ENCODE measurements around the gene MYCBP.
"Not testable (repeated sequence)": the region's sequence is repeated elsewhere in the genome, so short reads cannot be mapped to it uniquely, and the experiment has no call there.

The MYCBP gene

GRCh38 chr1:38865112-38865715, 7.9 kb downstream of the MYCBP start:
- DNase-seq = no peak

GRCh38 chr1:38860454-38860795, 12.7 kb downstream of the MYCBP start:
- DNase-seq = no peak

GRCh38 chr1:38859561-38860453, 13.3 kb downstream of the MYCBP start, which contains the start of gene RRAGC:
RRAGC (minus strand) TSS chr1:38859772; CDS start chr1:38859646, 126 bp downstream.
- DNase-seq = peak; percentile 98

GRCh38 chr1:38858833-38859560, 14.2 kb downstream of the MYCBP start:
- DNase-seq = peak; percentile 46

- no peak for DNase-seq
Measured at GRCh38 chr1:38852780-38853179, 20.4 kb downstream of the MYCBP start.

GRCh38 chr1:38848071-38848470, 25.1 kb downstream of the MYCBP start:
- DNase-seq = no peak

- no peak for DNase-seq
Measured at GRCh38 chr1:38846210-38846609, 26.9 kb downstream of the MYCBP start.

DNA sequence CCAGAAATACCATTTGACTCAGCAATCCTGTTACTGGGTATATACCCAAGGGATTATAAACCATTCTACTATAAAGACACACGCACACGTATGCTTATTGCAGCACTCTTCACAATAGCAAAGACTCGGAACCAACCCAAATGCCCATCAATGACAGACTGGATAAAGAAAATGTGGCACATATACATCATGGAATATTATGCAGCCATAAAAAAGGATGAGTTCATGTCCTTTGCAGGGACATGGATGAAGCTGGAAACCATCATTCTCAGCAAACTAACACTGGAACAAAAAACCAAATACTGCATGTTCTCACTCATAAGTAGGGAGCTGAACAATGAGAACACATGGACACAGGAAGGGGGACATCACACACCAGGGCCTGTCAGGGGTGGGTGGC, 28.1 kb downstream of the MYCBP start:
- DNase-seq = not testable (repeated sequence)

GRCh38 chr1:38840281-38840680, 32.9 kb downstream of the MYCBP start:
- DNase-seq = no peak

DNA sequence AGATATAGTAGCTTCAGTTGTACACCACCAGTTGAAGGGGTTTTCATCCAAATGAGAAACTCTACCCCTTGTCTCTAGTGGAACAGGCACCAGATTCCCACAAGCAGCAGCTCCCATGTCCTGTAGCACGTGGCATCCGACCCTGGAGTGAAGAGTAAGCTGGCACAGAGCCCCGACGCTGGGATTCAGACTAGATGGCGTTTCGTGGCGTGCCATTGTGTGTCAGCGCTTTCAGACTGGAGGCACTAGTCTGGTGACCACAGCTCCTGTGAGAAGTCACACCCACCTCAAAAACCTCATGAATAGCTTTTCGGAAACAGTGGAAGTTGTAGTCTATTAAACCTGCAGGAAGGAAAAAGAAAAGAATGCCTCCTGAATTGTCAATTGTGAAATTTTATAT, 33.8 kb downstream of the MYCBP start:
- DNase-seq = no peak

DNA sequence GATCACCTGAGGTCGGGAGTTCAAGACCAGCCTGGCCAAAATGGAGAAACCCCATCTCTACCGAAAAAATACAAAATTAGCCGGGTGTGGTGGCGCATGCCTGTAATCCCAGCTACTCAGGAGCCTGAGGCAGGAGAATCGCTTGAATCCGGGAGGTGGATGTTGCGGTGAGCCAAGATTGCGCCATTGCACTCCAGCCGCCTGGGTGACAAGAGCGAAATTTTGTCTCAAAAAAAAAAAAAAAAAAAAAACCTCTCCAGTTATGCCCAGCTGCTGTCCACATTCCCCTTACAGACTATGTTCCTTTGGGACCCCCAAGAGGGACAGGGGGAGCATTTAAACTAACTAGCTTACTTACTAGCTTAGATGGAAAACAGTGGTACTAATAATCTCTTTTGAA, 36.8 kb downstream of the MYCBP start:
- not testable (repeated sequence) for DNase-seq

GRCh38 chr1:38834937-38835827, 38.0 kb downstream of the MYCBP start:
- DNase-seq = peak; percentile 82

GRCh38 chr1:38834221-38834782, 38.8 kb downstream of the MYCBP start:
- no peak for DNase-seq

- DNase-seq = no peak
Measured at GRCh38 chr1:38833146-38833545, 40.0 kb downstream of the MYCBP start.

DNA sequence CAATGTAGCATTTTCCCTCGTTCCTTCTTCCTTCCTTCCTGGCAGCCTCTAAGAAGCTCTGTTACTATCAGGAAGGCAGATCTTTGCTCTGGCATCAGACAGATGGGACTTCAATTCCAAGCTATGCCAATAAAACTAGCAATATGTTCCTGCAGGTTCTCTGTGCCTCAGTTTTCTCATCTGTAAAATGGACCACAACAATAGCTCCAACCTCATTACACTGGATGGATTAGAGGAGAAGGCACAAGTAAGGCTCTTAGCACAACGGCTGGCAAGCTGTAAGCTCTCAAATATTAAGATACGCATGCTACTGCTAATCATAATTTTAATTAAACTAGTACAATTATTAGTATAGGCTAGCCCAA, 40.8 kb downstream of the MYCBP start:
- DNase-seq = no peak

GRCh38 chr1:38831731-38832369, 41.3 kb downstream of the MYCBP start:
- no peak for DNase-seq

DNA sequence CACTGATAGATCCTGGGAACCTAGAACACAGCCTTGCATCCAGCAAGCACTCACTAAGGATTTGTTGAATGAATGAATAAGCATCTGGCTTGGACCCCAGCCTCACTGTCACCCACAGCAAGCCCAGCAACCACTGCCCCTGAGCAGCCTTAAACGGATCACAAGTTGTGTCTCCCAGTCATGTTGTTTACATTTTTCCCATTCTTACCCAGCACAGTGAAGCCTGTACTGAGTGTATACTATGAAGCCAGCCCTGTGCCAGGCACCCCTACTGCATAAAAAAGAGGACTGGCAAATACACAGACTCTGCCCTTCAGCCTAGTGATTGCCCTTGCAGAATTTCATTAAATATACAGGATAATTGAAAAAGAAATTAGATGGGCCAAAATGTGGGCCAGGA, 43.8 kb downstream of the MYCBP start:
- DNase-seq = no peak

DNA sequence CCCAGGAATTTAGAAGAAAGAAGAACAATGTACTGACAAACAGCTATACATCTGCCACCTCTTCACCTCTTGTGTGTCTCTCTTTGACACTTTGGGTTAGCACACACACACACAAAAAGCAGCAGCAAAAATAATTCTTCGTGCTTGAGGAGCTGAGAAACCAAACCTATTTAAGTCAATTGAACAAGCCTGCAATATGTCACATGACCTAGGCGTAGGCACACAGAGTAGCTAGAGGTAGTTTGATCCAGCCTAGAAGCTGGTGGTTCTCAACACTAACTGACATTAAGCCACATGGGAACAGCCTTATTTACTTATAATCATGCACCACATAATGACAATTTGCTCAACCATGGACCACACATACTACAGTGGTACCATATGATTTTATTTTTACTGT, 45.8 kb downstream of the MYCBP start:
- no peak for DNase-seq

DNA sequence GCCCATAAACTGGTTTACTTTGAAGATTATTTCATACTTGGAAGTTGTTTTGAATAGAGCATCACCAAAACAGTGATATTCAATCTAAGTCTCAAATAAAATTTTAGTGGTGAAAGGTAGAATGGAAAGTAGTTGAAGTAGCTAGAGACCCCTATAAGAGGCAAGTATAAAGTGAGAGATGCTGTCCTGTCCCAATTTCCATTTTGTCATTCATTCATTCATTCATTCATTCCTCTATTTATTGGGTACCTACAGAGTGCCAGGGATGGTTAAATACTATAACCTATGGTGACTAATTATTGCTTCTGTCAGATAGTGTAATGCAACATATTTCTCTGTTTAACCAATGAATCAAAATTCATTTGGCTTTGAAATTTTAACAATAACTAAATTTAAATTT, 46.3 kb downstream of the MYCBP start:
- no peak for DNase-seq

GRCh38 chr1:38826262-38826661, 46.9 kb downstream of the MYCBP start:
- DNase-seq = no peak

- no peak for DNase-seq
Measured at GRCh38 chr1:38820860-38821259, 52.3 kb downstream of the MYCBP start.

DNA sequence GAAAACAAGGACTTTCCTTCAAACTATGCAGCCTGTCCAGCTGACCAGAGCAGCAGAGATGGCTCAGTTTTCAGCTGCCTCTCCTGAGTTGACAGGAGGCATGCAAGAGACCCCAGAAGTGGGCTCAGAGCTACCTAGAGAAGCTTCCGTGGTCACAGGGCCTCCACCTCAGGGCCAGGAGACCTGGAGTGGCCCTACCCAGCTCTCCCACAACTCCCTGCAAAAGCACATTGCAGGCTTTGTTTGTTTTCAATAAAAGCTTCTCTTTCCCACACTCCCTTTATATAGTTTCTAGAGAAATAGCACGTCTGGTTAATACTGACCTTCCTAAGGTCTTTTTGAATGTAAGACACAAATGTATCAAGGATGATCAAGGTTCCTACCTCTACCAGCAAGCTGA, 53.6 kb downstream of the MYCBP start:
- no peak for DNase-seq
